ENCODE results near the gene EDA.

DNA sequence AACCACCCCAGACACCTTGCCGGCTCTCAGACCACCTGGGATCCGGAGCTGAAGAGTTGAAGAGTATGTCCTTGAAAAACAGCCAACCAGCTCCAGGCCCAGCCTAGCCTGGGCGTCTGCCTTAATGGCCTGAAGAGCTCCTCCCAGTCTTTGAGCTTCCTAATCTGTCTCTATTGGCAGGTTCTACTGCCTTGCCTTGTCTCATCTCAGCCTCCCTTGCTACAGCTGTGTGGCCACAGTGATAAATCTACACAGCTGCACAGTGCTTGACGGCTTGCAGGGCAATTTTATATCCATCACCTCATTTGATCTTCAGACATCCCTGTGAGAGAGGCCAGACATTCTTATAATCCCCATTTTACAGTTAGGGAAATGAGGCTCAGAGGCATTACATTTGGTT lies 413.9 kb downstream of the EDA start:
- no peak for TF ChIP-seq POLR2AphosphoS5 (IDR thresholded peaks at IDR 0.05; ENCODE audit: low read depth, low read length)
- no peak for TF ChIP-seq REST (IDR thresholded peaks at IDR 0.05; ENCODE audit: insufficient read depth in 1 of 2, low read depth in 2 of 2, low read length in 2 of 2)
